HepG2 (cell line): Measurements from ENCODE around the gene STX1B. TPM values are rescaled to one million over a fixed set of nuclear protein-coding genes. Genes with fewer than 3 reads are reported as not detected.

Source experiments
- ATAC-seq: fragments of 200-7000 bp; cut with Tn5 transposase; 3 replicates; pipeline ENCODE4 v1.9.1; 2020; ENCODE audit warnings: mild to moderate bottlenecking, moderate library complexity
- BruUV-seq: library from RNA; stranded (reverse); fragments of 400-500 nt; replicated peaks from 2 replicates; lab custom pipeline; 2021; lab: Mats Ljungman, UMichigan
- CTCF ChIA-PET: fragments of 300-600 bp; formaldehyde crosslinking; extraction: SDS; loops from one replicate; lab custom pipeline; 2021; ENCODE audit warnings: low total read pairs, inconsistent platforms, low intra/inter-chr PET ratio; lab: Yijun Ruan, JAX
- POLR2A ChIA-PET: fragments of 350-600 bp; sonication (Branson Sonifier 250); formaldehyde crosslinking; loops from one replicate; lab custom pipeline; 2020; ENCODE audit warnings: antibody characterized with exemption, inconsistent platforms; lab: Yijun Ruan, JAX
- DNase-seq: peaks from one replicate; pipeline ENCODE4 v3.0.0-alpha.2; 2015; ENCODE audit warnings: low spot score
- FAIRE-seq: peaks from 3 replicates; lab custom pipeline; 2011; peaks lifted over from hg19 to GRCh38; lab: Jason Lieb, UNC
- H2AFZ ChIP-seq: one replicate; pipeline ENCODE4 v1.6.1; 2011; ENCODE audit warnings: low read length, inconsistent platforms
- H3K27ac ChIP-seq: fragments of 300-600 bp; 3 replicates; pipeline ENCODE4 v1.8.0; 2011; ENCODE audit warnings: mixed run types, mild to moderate bottlenecking, mixed read lengths, low read length, inconsistent platforms; ENCODE audit not compliant: insufficient read depth; ENCODE audit errors: extremely low read length
- H3K27me3 ChIP-seq, 2 experiments: fragments of 200-600 bp in 1 of 2; 2 replicates in 1 of 2; 3 replicates in 1 of 2; pipeline versions ENCODE4 v1.6.0 to v1.8.0; 2011; ENCODE audit warnings: low read length in 2 of 2, mild to moderate bottlenecking in 2 of 2, moderate library complexity in 2 of 2, inconsistent platforms in 1 of 2; ENCODE audit not compliant: insufficient read depth in 2 of 2, control insufficient read depth in 1 of 2
- H3K36me3 ChIP-seq, 2 experiments: fragments of 200-600 bp in 1 of 2; replicated peaks in 1 of 2; 2 replicates in 1 of 2; 3 replicates in 1 of 2; pipeline versions ENCODE4 v1.5.1 to v1.8.0; 2011; ENCODE audit warnings: low read length in 2 of 2, inconsistent platforms in 1 of 2; ENCODE audit not compliant: insufficient read depth in 2 of 2, control insufficient read depth in 1 of 2
- H3K4me1 ChIP-seq: 2 replicates; pipeline ENCODE4 v1.5.1; 2012; ENCODE audit warnings: low read length, inconsistent platforms; ENCODE audit not compliant: insufficient read depth
- H3K4me2 ChIP-seq: 2 replicates; pipeline ENCODE4 v1.6.0; 2011; ENCODE audit warnings: low read depth, low read length, inconsistent platforms
- H3K4me3 ChIP-seq, 3 experiments: fragments of 200-600 bp in 1 of 3; sonication (generic), shearing (Covaris generic) in 1 of 3; replicated peaks in 1 of 3; 2 replicates each; pipeline ENCODE4 v1.5.1; 2011 to 2016; ENCODE audit warnings: low read length in 3 of 3, inconsistent platforms in 2 of 3, low read depth in 2 of 3, mild to moderate bottlenecking in 2 of 3, control low read depth in 1 of 3, mixed read lengths in 1 of 3; ENCODE audit not compliant: insufficient read depth in 1 of 3
- H3K79me2 ChIP-seq: one replicate; pipeline ENCODE4 v1.6.1; 2011; ENCODE audit warnings: low read length, inconsistent platforms; ENCODE audit not compliant: insufficient read depth
- H3K9ac ChIP-seq: 2 replicates; pipeline ENCODE4 v1.6.0; 2011; ENCODE audit warnings: mild to moderate bottlenecking, low read depth, low read length, inconsistent platforms; ENCODE audit not compliant: insufficient read depth
- H3K9me3 ChIP-seq: 2 replicates; pipeline ENCODE4 v1.5.1; 2012; ENCODE audit warnings: mild to moderate bottlenecking, low read length
- H4K20me1 ChIP-seq: 2 replicates; pipeline ENCODE4 v1.6.0; 2011; ENCODE audit warnings: inconsistent platforms, mild to moderate bottlenecking, low read length, moderate library complexity; ENCODE audit not compliant: insufficient read depth
- CREB3 ChIP-seq: sonication (generic); formaldehyde crosslinking; IDR thresholded peaks from 2 replicates; pipeline ENCODE4 v1.5.0; 2020; ENCODE audit warnings: missing genetic modification reagents
- ELF4 ChIP-seq: sonication (generic); formaldehyde crosslinking; IDR thresholded peaks from 2 replicates; pipeline ENCODE4 v1.5.0; 2020; ENCODE audit warnings: missing genetic modification reagents, mild to moderate bottlenecking, moderate library complexity, borderline replicate concordance
- HOXD1 ChIP-seq: sonication (generic); formaldehyde crosslinking; IDR thresholded peaks from 2 replicates; pipeline ENCODE4 v1.5.0; 2020; ENCODE audit warnings: missing genetic modification reagents
- MATR3 ChIP-seq: sonication (generic); formaldehyde crosslinking; IDR thresholded peaks from 2 replicates; pipeline ENCODE4 v1.4.0; 2020; ENCODE audit warnings: missing genetic modification reagents
- NFATC3 ChIP-seq: sonication (generic); formaldehyde crosslinking; IDR thresholded peaks from 2 replicates; pipeline ENCODE4 v1.5.1; 2020; ENCODE audit warnings: mild to moderate bottlenecking, missing genetic modification reagents
- PHF20 ChIP-seq: sonication (generic); formaldehyde crosslinking; IDR thresholded peaks from 2 replicates; pipeline ENCODE4 v1.5.0; 2020; ENCODE audit warnings: mild to moderate bottlenecking, missing genetic modification reagents
- RBM39 ChIP-seq: fragments of 200-400 bp; formaldehyde crosslinking; IDR thresholded peaks from one replicate; pipeline ENCODE4 v1.6.1; 2018; ENCODE audit warnings: antibody characterized with exemption, mild to moderate bottlenecking, low read depth, low read length; ENCODE audit not compliant: poor library complexity, severe bottlenecking
- ZBTB39 ChIP-seq: sonication (generic); formaldehyde crosslinking; IDR thresholded peaks from 2 replicates; pipeline ENCODE4 v1.5.0; 2020; ENCODE audit warnings: missing genetic modification reagents
- ZMYM2 ChIP-seq: sonication (generic); formaldehyde crosslinking; IDR thresholded peaks from 2 replicates; pipeline ENCODE4 v1.8.0; 2022; ENCODE audit warnings: mild to moderate bottlenecking, missing genetic modification reagents
- ZNF574 ChIP-seq: sonication (generic); formaldehyde crosslinking; IDR thresholded peaks from 2 replicates; pipeline ENCODE4 v1.4.0; 2020; ENCODE audit warnings: missing genetic modification reagents
- ZNF703 ChIP-seq: sonication (generic); formaldehyde crosslinking; IDR thresholded peaks from 2 replicates; pipeline ENCODE4 v1.5.1; 2020; ENCODE audit warnings: missing genetic modification reagents, mild to moderate bottlenecking, moderate library complexity, borderline replicate concordance
- ZNF773 ChIP-seq: sonication (generic); formaldehyde crosslinking; IDR thresholded peaks from 2 replicates; pipeline ENCODE4 v1.4.0; 2020; ENCODE audit warnings: missing genetic modification reagents, borderline replicate concordance
- ZNF878 ChIP-seq: sonication (generic); formaldehyde crosslinking; IDR thresholded peaks from 2 replicates; pipeline ENCODE4 v1.8.1; 2023; ENCODE audit warnings: mild to moderate bottlenecking, missing genetic modification reagents, moderate library complexity
- ZSCAN5A ChIP-seq: sonication (generic); formaldehyde crosslinking; IDR thresholded peaks from 2 replicates; pipeline ENCODE4 v1.8.0; 2022; ENCODE audit warnings: mild to moderate bottlenecking, missing genetic modification reagents, borderline replicate concordance
- ZZZ3 ChIP-seq: sonication (generic); formaldehyde crosslinking; IDR thresholded peaks from 2 replicates; pipeline ENCODE4 v1.4.0; 2020; ENCODE audit warnings: missing genetic modification reagents, mild to moderate bottlenecking, borderline replicate concordance
- WGBS: methylation state at CpG from one replicate; pipeline ENCODE4 v1.1.6; 2017; ENCODE audit warnings: low lambda C conversion rate; 5-methylcytosine and 5-hydroxymethylcytosine counted together
- in situ Hi-C: cut with HindIII; loops from 2 replicates; pipeline ENCODE4 v1.10.0; 2017; ENCODE audit warnings: low pct_unique_long_range_greater_than_20kb; ENCODE audit not compliant: extremely low pct_ligation_motif_present
- intact Hi-C: fragments of 100-400 bp; cut with micrococcal nuclease; formaldehyde crosslinking; loops from one replicate; pipeline ENCODE4 v1.10.0; 2022; ENCODE audit not compliant: unreplicated experiment
- polyA plus RNA-seq, 8 experiments: library from polyadenylated mRNA; depleted of rRNA in 3 of 8; stranded (reverse) in 7 of 8; unstranded in 1 of 8; fragments of >200 nt; fragmentation: Illumina TruSeq in 4 of 8; extraction: Trizol in 4 of 8; gene quantifications; 2 replicates each; pipeline versions ENCODE4 v1.2.1 to v1.2.3, GENCODE V29; 2011 to 2016; ENCODE audit warnings: low read depth in 4 of 8, missing spikeins in 1 of 8, mixed read lengths in 1 of 8; ENCODE audit not compliant: insufficient read depth in 1 of 8
- total RNA-seq, 5 experiments: library from RNA; depleted of rRNA; stranded (reverse); fragments of >200 nt; fragmentation: Illumina TruSeq; extraction: Trizol; gene quantifications; 2 replicates each; pipeline ENCODE4 v1.2.3, GENCODE V29; 2016; ENCODE audit warnings: low read depth in 1 of 5

Gene STX1B
- total and polyA plus RNA-seq, 2 of the 13 experiments (the other 11 are each of a cell fraction or from before 2014, with no cell fraction given) = 2.1 to 3.0 TPM

- peak; percentile 93 for DNase-seq
- intact Hi-C loops = loop anchor here (10.0 kb wide), 2 partner anchors 137 to 187 kb away; partner anchors contain the start of gene VKORC1
- ATAC-seq = peak; percentile 65
- Histone ChIP-seq H3K36me3 (peaks cover 21 to 38% of the 10 kb centered on the region in 2 experiments), H3K9me3 (no peaks in the 10 kb centered on the region), H3K9ac (peak within 1 kb of the TSS; percentile 100), H2AFZ (peak within 1 kb of the TSS; percentile 81), H3K27ac (peak within 1 kb of the TSS; percentile 97), H3K27me3 (no peaks in the 10 kb centered on the region; a peak in 1 of 5 replicates), H3K4me3 (peak within 1 kb of the TSS; percentile 84 to 98 (median 93)), H4K20me1 (peaks cover 5% of the 10 kb centered on the region; the same call in 1 of the 2 replicates), H3K4me1 (peaks cover 56% of the 10 kb centered on the region), H3K4me2 (peak within 1 kb of the TSS; percentile 99), H3K79me2 (peaks cover 15% of the 10 kb centered on the region)
- ChIA-PET CTCF (no interaction called here), POLR2A (interaction anchor here (0.7 kb wide), 1 partner anchor 210 kb away, joined by 3 read pairs; the partner anchor contains the start of gene PHKG2)
- no TSS peak for BruUV-seq
- FAIRE-seq = no peak
- under 1% methylated on average over 43 of the region's 85 CpGs for WGBS
- in situ Hi-C loops = no loop called here
- peak; percentile 85 for TF ChIP-seq PHF20 (CRISPR knock-in tag)
- TF ChIP-seq CREB3 = no peak
- TF ChIP-seq ZNF878 (CRISPR knock-in tag) = no peak
- TF ChIP-seq RBM39 = peak; percentile 98
- TF ChIP-seq ZNF574 = peak; percentile 90
- 0 out of 2 replicates have a peak, but pooled peaks have one; percentile 6 for TF ChIP-seq ELF4 (CRISPR knock-in tag)
- TF ChIP-seq ZNF773 (CRISPR knock-in tag) = 0 out of 2 replicates have a peak, but pooled peaks have one; percentile 53
- TF ChIP-seq ZNF703 = peak; percentile 95; the same call in 1 of the 2 replicates
- peak; percentile 63; the same call in 1 of the 2 replicates for TF ChIP-seq ZZZ3 (CRISPR knock-in tag)
- no peak; the same call in 1 of the 2 replicates for TF ChIP-seq HOXD1 (CRISPR knock-in tag)
- TF ChIP-seq MATR3 (CRISPR knock-in tag) = no peak
- peak; percentile 50; the same call in 1 of the 2 replicates for TF ChIP-seq ZMYM2 (CRISPR knock-in tag)
- no peak for TF ChIP-seq NFATC3 (CRISPR knock-in tag)
- TF ChIP-seq ZSCAN5A = no peak
- TF ChIP-seq ZBTB39 (CRISPR knock-in tag) = 0 out of 2 replicates have a peak, but pooled peaks have one; percentile 44
Observed at GRCh38 chr16:30957456-30958174, 52.8 kb downstream of the STX1B start, which contains the start of gene SETD1A. SETD1A (plus strand) TSS chr16:30957754; CDS start chr16:30958732, 978 bp downstream.
